CD4-positive, alpha-beta T cell (primary cell): ENCODE measurements around the gene MST1. TPM values are rescaled to one million over a fixed set of nuclear protein-coding genes. Genes with fewer than 3 reads are reported as not detected.

Source experiments
- ATAC-seq: fragments of 200-7000 bp; cut with Tn5 transposase; one replicate; pipeline ENCODE4 v1.10.0; 2022; ENCODE audit warnings: mild to moderate bottlenecking; ENCODE audit not compliant: poor library complexity
- CTCF ChIA-PET: fragments of 350-600 bp; sonication (Branson Sonifier 250); formaldehyde crosslinking; loops from one replicate; lab custom pipeline; 2021; ENCODE audit warnings: antibody characterized with exemption, inconsistent platforms; lab: Charles Lee
- POLR2A ChIA-PET: fragments of 350-600 bp; sonication (Branson Sonifier 250); formaldehyde crosslinking; loops from one replicate; lab custom pipeline; 2021; ENCODE audit warnings: antibody characterized with exemption, inconsistent platforms; lab: Charles Lee
- DNase-seq, 14 experiments: peaks; one replicate each; pipeline ENCODE4 v3.0.0-alpha.2; 2013 to 2020; ENCODE audit warnings: mixed read lengths in 2 of 14
- H3K27ac ChIP-seq, 2 donors: one replicate each; pipeline versions ENCODE4 v1.5.1 to v1.7.0; 2013; ENCODE audit warnings: low read length in 2 of 2, low read depth in 1 of 2, mild to moderate bottlenecking in 1 of 2
- H3K27me3 ChIP-seq, 2 experiments: 1 replicate in 1 of 2; 2 replicates in 1 of 2; pipeline versions ENCODE4 v1.6.1 to v1.7.0; 2013; ENCODE audit warnings: low read length in 2 of 2, control low read depth in 1 of 2, mild to moderate bottlenecking in 1 of 2, moderate library complexity in 1 of 2; ENCODE audit not compliant: insufficient read depth in 2 of 2, control insufficient read depth in 1 of 2
- H3K36me3 ChIP-seq: one replicate; pipeline ENCODE4 v1.6.1; 2013; ENCODE audit warnings: low read length, control low read depth; ENCODE audit not compliant: insufficient read depth
- H3K4me1 ChIP-seq: one replicate; pipeline ENCODE4 v1.6.1; 2013; ENCODE audit warnings: low read length, control low read depth; ENCODE audit not compliant: insufficient read depth
- H3K4me3 ChIP-seq: one replicate; pipeline ENCODE4 v1.5.1; 2013; ENCODE audit warnings: mild to moderate bottlenecking, low read length, moderate library complexity
- H3K9me3 ChIP-seq, 2 experiments: 1 replicate in 1 of 2; 2 replicates in 1 of 2; pipeline versions ENCODE4 v1.6.1 to v1.7.0; 2013; ENCODE audit warnings: low read length in 2 of 2, mild to moderate bottlenecking in 2 of 2, control low read depth in 1 of 2, moderate library complexity in 1 of 2; ENCODE audit not compliant: control insufficient read depth in 1 of 2, insufficient read depth in 1 of 2
- H3K27ac Mint-ChIP-seq: one replicate; pipeline ENCODE4 v1.8.0; 2020; ENCODE audit warnings: mixed read lengths
- H3K27me3 Mint-ChIP-seq: one replicate; pipeline ENCODE4 v1.8.0; 2021; ENCODE audit warnings: mixed read lengths
- H3K36me3 Mint-ChIP-seq: one replicate; pipeline ENCODE4 v1.8.0; 2021; ENCODE audit warnings: low read depth, mixed read lengths
- H3K4me1 Mint-ChIP-seq: one replicate; pipeline ENCODE4 v1.8.0; 2021; ENCODE audit warnings: low read depth, mixed read lengths
- H3K4me3 Mint-ChIP-seq: one replicate; pipeline ENCODE4 v1.8.0; 2020; ENCODE audit warnings: mild to moderate bottlenecking, mixed read lengths
- H3K9me3 Mint-ChIP-seq: one replicate; pipeline ENCODE4 v1.8.0; 2020; ENCODE audit warnings: mixed read lengths
- intact Hi-C, 2 experiments: fragments of 100-400 bp; cut with DNase I in 1 of 2; cut with micrococcal nuclease in 1 of 2; formaldehyde crosslinking; loops; one replicate each; pipeline versions ENCODE4 v1.15.1 to v1.9.0; 2023 to 2025; cut with DNase I, micrococcal nuclease
- total RNA-seq, 174 experiments: library from RNA in 2 of 174; stranded (reverse) in 2 of 174; gene quantifications; one replicate each; pipeline ENCODE4 v1.2.3 and lab custom pipeline; 2021 to 2026
- TF ChIP-seq, protein P1 (sequence below): fragments of 200-600 bp; IDR thresholded peaks from one replicate; pipeline ENCODE4 v1.8.0; 2022; ENCODE audit warnings: antibody characterized with exemption, mild to moderate bottlenecking

Gene MST1
- total RNA-seq, 2 experiments from 2014 or later, result 7.8 TPM

DNA sequence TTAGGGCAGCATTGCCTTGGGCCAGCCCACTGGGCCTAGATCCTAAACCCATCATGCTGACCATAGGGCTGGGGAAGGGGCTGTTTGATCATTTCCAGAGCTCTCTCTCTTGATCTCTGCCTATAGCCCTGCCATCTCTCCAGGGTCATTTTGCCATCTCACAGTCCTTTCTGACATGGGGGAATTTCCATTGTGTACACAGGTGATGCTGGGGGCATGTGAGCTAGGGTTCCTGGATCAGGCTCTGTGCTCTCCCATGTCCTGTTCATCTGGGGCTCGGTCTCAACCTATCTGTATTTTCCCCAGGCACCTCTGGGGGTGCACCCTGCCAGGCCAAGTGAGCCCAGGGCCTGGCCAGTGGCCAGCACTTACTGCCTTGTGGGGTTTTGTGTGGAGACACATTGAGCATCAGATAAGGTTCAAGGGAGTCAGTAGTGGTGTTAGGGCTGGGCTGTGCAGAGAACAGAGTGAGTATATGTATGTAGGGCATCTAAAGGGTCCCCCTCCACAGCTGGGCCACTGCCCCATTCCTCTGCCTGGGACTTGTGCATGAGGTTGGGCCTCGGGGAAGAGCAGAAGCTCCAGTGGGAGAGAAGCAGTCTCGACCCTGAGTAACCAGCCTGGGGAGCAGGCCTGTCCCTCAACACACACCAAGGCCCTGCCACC, 40.8 kb downstream of the MST1 start:
- ATAC-seq, result no peak
- no peaks in the 10 kb centered on the region for H3K9me3 Mint-ChIP-seq
- CTCF ChIA-PET, result no interaction called here
- no peak overlapping the region for H3K27ac Mint-ChIP-seq
- no peaks in the 10 kb centered on the region for H3K27me3 Mint-ChIP-seq
- no peak for DNase-seq
- no peak overlapping the region for H3K27ac ChIP-seq
- POLR2A ChIA-PET, result no interaction called here
- no peaks in the 10 kb centered on the region for H3K4me1 Mint-ChIP-seq
- TF ChIP-seq, protein P1, sequence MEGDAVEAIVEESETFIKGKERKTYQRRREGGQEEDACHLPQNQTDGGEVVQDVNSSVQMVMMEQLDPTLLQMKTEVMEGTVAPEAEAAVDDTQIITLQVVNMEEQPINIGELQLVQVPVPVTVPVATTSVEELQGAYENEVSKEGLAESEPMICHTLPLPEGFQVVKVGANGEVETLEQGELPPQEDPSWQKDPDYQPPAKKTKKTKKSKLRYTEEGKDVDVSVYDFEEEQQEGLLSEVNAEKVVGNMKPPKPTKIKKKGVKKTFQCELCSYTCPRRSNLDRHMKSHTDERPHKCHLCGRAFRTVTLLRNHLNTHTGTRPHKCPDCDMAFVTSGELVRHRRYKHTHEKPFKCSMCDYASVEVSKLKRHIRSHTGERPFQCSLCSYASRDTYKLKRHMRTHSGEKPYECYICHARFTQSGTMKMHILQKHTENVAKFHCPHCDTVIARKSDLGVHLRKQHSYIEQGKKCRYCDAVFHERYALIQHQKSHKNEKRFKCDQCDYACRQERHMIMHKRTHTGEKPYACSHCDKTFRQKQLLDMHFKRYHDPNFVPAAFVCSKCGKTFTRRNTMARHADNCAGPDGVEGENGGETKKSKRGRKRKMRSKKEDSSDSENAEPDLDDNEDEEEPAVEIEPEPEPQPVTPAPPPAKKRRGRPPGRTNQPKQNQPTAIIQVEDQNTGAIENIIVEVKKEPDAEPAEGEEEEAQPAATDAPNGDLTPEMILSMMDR, result no peak
- H3K36me3 Mint-ChIP-seq, result no peaks in the 10 kb centered on the region
- no peaks in the 10 kb centered on the region for H3K27me3 ChIP-seq
- no peaks in the 10 kb centered on the region for H3K9me3 ChIP-seq
- no peak overlapping the region for H3K4me3 Mint-ChIP-seq
- no peak overlapping the region for H3K4me3 ChIP-seq
- no peaks in the 10 kb centered on the region for H3K36me3 ChIP-seq
- H3K4me1 ChIP-seq, result no peaks in the 10 kb centered on the region
- intact Hi-C loops, result no loop called here

DNA sequence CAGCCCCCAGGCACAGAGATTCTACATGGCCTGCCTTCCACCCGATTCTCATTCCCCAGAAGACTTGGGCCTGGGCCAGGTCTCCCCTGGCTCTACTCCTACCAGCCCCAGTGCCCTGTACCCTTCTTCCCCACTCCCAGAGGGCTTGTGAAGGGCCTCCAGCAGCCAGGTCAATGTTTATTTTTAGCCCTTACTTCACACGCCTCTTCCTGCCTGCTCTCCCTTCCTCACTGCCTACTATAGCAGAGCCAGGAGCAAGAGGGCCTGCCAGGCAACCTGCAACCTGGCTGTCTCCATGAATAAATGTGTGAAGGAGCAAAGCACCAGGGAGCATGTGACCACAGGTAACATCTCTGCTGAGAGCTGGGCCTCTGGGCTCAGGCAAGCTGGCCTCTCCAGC, 41.5 kb downstream of the MST1 start:
- no peak overlapping the region for H3K27ac Mint-ChIP-seq
- no peaks in the 10 kb centered on the region for H3K4me1 Mint-ChIP-seq
- TF ChIP-seq, protein P1, result no peak
- no peak overlapping the region for H3K4me3 Mint-ChIP-seq
- CTCF ChIA-PET, result no interaction called here
- no peak overlapping the region for H3K4me3 ChIP-seq
- no peaks in the 10 kb centered on the region for H3K27me3 Mint-ChIP-seq
- POLR2A ChIA-PET, result no interaction called here
- ATAC-seq (no peak), DNase-seq (no peak)
- H3K9me3 Mint-ChIP-seq, result no peaks in the 10 kb centered on the region
- no peaks in the 10 kb centered on the region for H3K9me3 ChIP-seq
- H3K36me3 ChIP-seq, result no peaks in the 10 kb centered on the region
- no peaks in the 10 kb centered on the region for H3K36me3 Mint-ChIP-seq
- intact Hi-C loops, result no loop called here
- H3K27me3 ChIP-seq, result no peaks in the 10 kb centered on the region
- H3K27ac ChIP-seq, result no peak overlapping the region
- no peaks in the 10 kb centered on the region for H3K4me1 ChIP-seq

- H3K4me3 ChIP-seq, result no peak overlapping the region
- H3K27me3 Mint-ChIP-seq, result no peaks in the 10 kb centered on the region
- no peaks in the 10 kb centered on the region for H3K27me3 ChIP-seq
- H3K9me3 ChIP-seq, result no peaks in the 10 kb centered on the region
- H3K9me3 Mint-ChIP-seq, result no peaks in the 10 kb centered on the region
- H3K4me3 Mint-ChIP-seq, result no peak overlapping the region
- no peak for DNase-seq
- POLR2A ChIA-PET, result no interaction called here
- intact Hi-C loops, result no loop called here
- no peak overlapping the region for H3K27ac Mint-ChIP-seq
- no peaks in the 10 kb centered on the region for H3K36me3 Mint-ChIP-seq
- CTCF ChIA-PET, result no interaction called here
- no peak for ATAC-seq
- H3K4me1 Mint-ChIP-seq, result no peaks in the 10 kb centered on the region
- no peak overlapping the region for H3K27ac ChIP-seq
- H3K36me3 ChIP-seq, result no peaks in the 10 kb centered on the region
- no peaks in the 10 kb centered on the region for H3K4me1 ChIP-seq
- TF ChIP-seq, protein P1, result no peak
Measured at GRCh38 chr3:49646236-49646635, 43.0 kb downstream of the MST1 start.
